Umbilical cord (tissue), 2 donors: ENCODE data around the gene ZDHHC11B. TPM values are rescaled to one million over a fixed set of nuclear protein-coding genes. Genes with fewer than 3 reads are reported as not detected.
A peak's percentile ranks its signal among the peaks of the same experiment; 100 is the strongest.

ENCODE experiments used
- DNase-seq: peaks from one replicate; pipeline ENCODE4 v3.0.0-alpha.2; 2015; ENCODE audit warnings: low spot score
- total RNA-seq: library from RNA; depleted of rRNA; stranded (reverse); fragments of >200 nt; gene quantifications from one replicate; pipeline ENCODE4 v1.2.3, GENCODE V29; 2014; ENCODE audit warnings: low replicate concordance; ENCODE audit not compliant: insufficient read depth

Gene ZDHHC11B
- total RNA-seq, 1 donor from 2014 or later: 4.3 TPM

- DNase-seq: no peak
Observed at GRCh38 chr5:673831-674629, 110.5 kb downstream of the ZDHHC11B start.

GRCh38 chr5:673161-673830 is 111.2 kb downstream of the ZDHHC11B start:
- no peak for DNase-seq

- DNase-seq: peak; percentile 82
Observed at GRCh38 chr5:672329-673160, 112.0 kb downstream of the ZDHHC11B start.

GRCh38 chr5:671459-672328 is 112.8 kb downstream of the ZDHHC11B start:
- peak; percentile 63 for DNase-seq

- no peak for DNase-seq
Observed at GRCh38 chr5:670396-671270, 113.9 kb downstream of the ZDHHC11B start.

GRCh38 chr5:669842-670395 is 114.6 kb downstream of the ZDHHC11B start:
- DNase-seq: no peak

- DNase-seq: no peak
Observed at GRCh38 chr5:669111-669841, 115.3 kb downstream of the ZDHHC11B start.

GRCh38 chr5:668283-668995 is 116.1 kb downstream of the ZDHHC11B start:
- no peak for DNase-seq

GRCh38 chr5:666816-667498 is 117.6 kb downstream of the ZDHHC11B start:
- DNase-seq: no peak

GRCh38 chr5:665956-666711 is 118.4 kb downstream of the ZDHHC11B start:
- DNase-seq: no peak

- no peak for DNase-seq
Observed at GRCh38 chr5:665541-665955, 119.0 kb downstream of the ZDHHC11B start.

- no peak for DNase-seq
Observed at GRCh38 chr5:664994-665360, 119.6 kb downstream of the ZDHHC11B start.

GRCh38 chr5:664343-664993 is 120.1 kb downstream of the ZDHHC11B start:
- DNase-seq: no peak

- no peak for DNase-seq
Observed at GRCh38 chr5:663436-664342, 120.8 kb downstream of the ZDHHC11B start.

- DNase-seq: no peak
Observed at GRCh38 chr5:662751-663435, 121.6 kb downstream of the ZDHHC11B start.
